GM10847 (cell line): ENCODE data around the gene FBXW4.

Source experiments
- POLR2A ChIP-seq: IDR thresholded peaks from 2 replicates; pipeline ENCODE4 v1.6.1; 2011; ENCODE audit not compliant: insufficient read length; ENCODE audit errors: extremely low read depth

FBXW4 gene

GRCh38 chr10:101563007-101563406, 132.0 kb downstream of the FBXW4 start:
- no peak for TF ChIP-seq POLR2A

- TF ChIP-seq POLR2A: no peak
Measured at GRCh38 chr10:101562231-101562630, 132.7 kb downstream of the FBXW4 start.

- no peak for TF ChIP-seq POLR2A
Measured at GRCh38 chr10:101561068-101561915, 133.7 kb downstream of the FBXW4 start.
